ENCODE results near the gene PRAC1.

DNA sequence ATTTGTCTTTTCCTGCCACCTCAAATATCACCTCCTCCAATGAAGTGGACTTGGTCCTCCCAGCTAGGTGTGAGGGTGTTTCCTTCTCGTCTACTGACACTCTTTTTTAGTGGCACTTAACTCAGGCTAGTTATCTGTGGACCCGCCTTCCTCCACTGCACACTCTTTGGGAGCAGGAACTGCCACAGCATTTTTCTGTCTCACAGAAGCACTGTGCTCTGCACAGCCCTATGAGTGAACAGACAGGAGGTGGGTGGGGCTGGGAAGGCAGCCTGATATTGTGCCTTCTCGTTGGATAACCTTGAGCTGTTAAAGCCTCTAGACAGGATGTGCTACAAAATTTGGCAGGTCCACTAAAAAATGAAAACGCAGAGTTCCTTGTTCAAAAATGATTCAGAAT is 38.1 kb upstream of the PRAC1 start:
- TF ChIP-seq CTCF (IDR thresholded peaks at IDR 0.05; ENCODE audit: low read depth, low read length), result no peak
- TF ChIP-seq EZH2phosphoT487 (IDR thresholded peaks at IDR 0.05; ENCODE audit: low read depth), result no peak
